Transverse colon (tissue), 4 donors: ENCODE data around the gene C14orf119.

Experiments used
- EP300 ChIP-seq: sonication (generic); formaldehyde crosslinking; IDR thresholded peaks from one replicate; pipeline ENCODE4 v1.6.1; 2017; ENCODE audit warnings: antibody characterized with exemption, low read depth
- POLR2A ChIP-seq: fragments of 450-650 bp; IDR thresholded peaks from one replicate; pipeline ENCODE4 v1.6.1; 2016; ENCODE audit warnings: antibody characterized with exemption, mild to moderate bottlenecking, moderate library complexity
- POLR2AphosphoS5 ChIP-seq, 3 donors: sonication (generic); formaldehyde crosslinking; IDR thresholded peaks; one replicate each; pipeline ENCODE4 v1.6.1; 2016; ENCODE audit warnings: antibody characterized with exemption in 3 of 3
- TF ChIP-seq, protein P1 (sequence below), 5 experiments: fragments of 200-600 bp in 3 of 5; fragments of 450-650 bp in 2 of 5; sonication (generic) in 3 of 5; IDR thresholded peaks; 1 replicate in 2 of 5; 2 replicates in 3 of 5; pipeline ENCODE4 v1.5.1; 2016 to 2017; ENCODE audit warnings: antibody characterized with exemption in 5 of 5, inconsistent platforms in 3 of 5, mild to moderate bottlenecking in 2 of 5, moderate library complexity in 1 of 5

DNA sequence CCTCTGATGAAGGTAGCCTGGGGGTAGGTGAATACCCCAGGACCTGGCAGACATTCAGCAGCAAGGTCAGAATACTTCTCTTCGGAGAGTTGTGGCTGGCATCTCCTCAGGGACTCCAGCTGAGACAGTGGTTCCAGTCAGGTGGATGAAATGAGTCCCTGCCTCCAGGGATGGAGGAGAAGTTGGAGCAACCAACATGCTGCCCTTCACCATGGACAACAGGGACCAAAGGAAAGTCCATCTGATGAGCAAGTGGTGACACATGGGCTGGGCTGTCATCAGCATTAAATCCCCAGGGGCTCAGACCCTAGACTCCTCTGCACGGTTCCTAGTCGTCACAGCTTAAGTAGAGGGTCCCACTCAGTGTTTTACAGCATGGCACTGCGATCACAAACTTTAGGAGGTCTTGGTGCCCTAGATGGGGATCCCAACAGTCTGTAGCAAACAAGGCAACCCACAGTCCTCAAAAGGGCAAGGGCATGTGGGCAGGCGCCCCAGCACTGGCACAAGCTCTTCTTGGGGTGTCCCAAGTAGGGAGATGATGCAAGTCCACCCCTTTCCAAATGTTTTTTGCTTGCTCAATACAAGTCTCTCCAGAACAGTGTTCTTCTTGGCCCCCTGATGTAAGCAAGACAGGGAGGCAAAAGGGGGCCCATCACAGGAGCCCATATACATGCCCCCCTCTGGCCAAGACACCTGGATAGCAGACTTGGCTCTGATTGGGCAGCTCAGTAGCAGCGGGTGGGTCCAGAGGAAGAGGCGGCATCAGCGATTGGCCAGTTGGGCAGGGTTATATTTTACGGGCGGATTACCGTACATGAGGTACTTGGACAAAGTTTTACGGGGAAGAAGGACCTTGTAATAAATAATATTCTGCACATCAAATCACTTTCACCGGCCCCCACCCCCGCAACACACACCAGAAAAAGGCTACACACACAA, 27.2 kb upstream of the C14orf119 start:
- no peak for TF ChIP-seq POLR2A
- TF ChIP-seq, protein P1, sequence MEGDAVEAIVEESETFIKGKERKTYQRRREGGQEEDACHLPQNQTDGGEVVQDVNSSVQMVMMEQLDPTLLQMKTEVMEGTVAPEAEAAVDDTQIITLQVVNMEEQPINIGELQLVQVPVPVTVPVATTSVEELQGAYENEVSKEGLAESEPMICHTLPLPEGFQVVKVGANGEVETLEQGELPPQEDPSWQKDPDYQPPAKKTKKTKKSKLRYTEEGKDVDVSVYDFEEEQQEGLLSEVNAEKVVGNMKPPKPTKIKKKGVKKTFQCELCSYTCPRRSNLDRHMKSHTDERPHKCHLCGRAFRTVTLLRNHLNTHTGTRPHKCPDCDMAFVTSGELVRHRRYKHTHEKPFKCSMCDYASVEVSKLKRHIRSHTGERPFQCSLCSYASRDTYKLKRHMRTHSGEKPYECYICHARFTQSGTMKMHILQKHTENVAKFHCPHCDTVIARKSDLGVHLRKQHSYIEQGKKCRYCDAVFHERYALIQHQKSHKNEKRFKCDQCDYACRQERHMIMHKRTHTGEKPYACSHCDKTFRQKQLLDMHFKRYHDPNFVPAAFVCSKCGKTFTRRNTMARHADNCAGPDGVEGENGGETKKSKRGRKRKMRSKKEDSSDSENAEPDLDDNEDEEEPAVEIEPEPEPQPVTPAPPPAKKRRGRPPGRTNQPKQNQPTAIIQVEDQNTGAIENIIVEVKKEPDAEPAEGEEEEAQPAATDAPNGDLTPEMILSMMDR (IDR thresholded peaks at IDR 0.05) = no peak
- no peak for TF ChIP-seq POLR2AphosphoS5 (IDR thresholded peaks at IDR 0.05)
- TF ChIP-seq EP300 = no peak
